ENCODE results near the gene DCTD.

The DCTD gene

DNA sequence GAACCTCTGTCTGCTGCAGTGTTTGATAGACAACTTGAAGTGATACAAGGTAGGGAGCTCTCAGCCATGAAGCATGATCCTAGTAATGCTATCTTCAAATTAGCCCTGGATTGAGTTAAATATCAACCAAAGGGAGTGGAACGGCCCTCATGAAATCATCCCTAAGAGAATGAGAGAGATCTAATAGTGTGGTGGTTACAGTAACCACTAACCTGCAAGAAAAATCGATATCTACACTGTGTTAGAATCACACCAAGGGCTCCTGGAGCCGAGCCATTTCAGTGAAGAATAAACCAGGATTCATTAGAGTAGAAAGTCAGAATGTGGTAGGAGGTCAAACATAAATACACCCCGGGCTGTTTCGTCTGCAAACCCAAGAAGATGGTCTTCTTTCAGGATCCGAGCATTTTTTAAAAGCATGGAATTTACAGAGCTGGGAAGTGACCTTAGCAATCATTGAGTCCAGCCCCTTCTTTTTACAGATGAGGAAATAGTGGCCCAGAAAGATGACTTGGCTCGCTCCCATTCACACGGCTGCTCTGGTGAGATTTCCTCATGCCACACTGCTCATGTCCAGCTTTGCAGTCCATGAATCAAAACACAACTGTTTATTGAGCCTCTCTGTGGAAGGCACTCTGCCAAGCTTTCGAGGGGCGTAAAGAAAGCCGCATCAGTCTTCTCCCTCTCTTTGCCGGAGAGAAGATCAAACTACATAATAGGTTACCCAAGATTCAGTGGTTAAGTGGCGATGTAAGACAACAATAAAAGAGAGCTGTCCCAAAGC is 5.5 kb upstream of the DCTD start:
- no peak overlapping the region for H3K9ac ChIP-seq (ENCODE audit: low read length)
- H3K4me3 ChIP-seq (ENCODE audit: low read length), result no peak overlapping the region
- H2AFZ ChIP-seq (ENCODE audit: low read length), result no peak overlapping the region
- TF ChIP-seq EZH2 (optimal IDR thresholded peaks at IDR 0.05; ENCODE audit: low read depth, low read length), result no peak
- no peak for TF ChIP-seq EZH2phosphoT487 (IDR thresholded peaks at IDR 0.05; ENCODE audit: low read length)
- TF ChIP-seq, protein P1, sequence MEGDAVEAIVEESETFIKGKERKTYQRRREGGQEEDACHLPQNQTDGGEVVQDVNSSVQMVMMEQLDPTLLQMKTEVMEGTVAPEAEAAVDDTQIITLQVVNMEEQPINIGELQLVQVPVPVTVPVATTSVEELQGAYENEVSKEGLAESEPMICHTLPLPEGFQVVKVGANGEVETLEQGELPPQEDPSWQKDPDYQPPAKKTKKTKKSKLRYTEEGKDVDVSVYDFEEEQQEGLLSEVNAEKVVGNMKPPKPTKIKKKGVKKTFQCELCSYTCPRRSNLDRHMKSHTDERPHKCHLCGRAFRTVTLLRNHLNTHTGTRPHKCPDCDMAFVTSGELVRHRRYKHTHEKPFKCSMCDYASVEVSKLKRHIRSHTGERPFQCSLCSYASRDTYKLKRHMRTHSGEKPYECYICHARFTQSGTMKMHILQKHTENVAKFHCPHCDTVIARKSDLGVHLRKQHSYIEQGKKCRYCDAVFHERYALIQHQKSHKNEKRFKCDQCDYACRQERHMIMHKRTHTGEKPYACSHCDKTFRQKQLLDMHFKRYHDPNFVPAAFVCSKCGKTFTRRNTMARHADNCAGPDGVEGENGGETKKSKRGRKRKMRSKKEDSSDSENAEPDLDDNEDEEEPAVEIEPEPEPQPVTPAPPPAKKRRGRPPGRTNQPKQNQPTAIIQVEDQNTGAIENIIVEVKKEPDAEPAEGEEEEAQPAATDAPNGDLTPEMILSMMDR (IDR thresholded peaks at IDR 0.05; ENCODE audit: low read length), result no peak
- H3K4me2 ChIP-seq (ENCODE audit: low read depth, low read length), result no peak overlapping the region
- H3F3A ChIP-seq (ENCODE audit: insufficient read depth, low read length), result peaks cover 16% of the 10 kb centered on the region
- H3K4me1 ChIP-seq (ENCODE audit: low read length), result peaks cover 22% of the 10 kb centered on the region
- H3K79me2 ChIP-seq (ENCODE audit: low read length), result no peaks in the 10 kb centered on the region
- no peak for DNase-seq
- no peaks in the 10 kb centered on the region for H3K9me2 ChIP-seq (replicated peaks; ENCODE audit: insufficient read depth, low read length)
- no peaks in the 10 kb centered on the region for H3K36me3 ChIP-seq (replicated peaks; ENCODE audit: insufficient read depth, low read length)
- H3K9me3 ChIP-seq (replicated peaks; ENCODE audit: insufficient read depth, low read length), result no peaks in the 10 kb centered on the region
- no peak overlapping the region for H3K27ac ChIP-seq (ENCODE audit: low read length)
- H4K20me1 ChIP-seq (ENCODE audit: insufficient read depth, low read length), result no peaks in the 10 kb centered on the region
- no peaks in the 10 kb centered on the region for H3K27me3 ChIP-seq (replicated peaks; ENCODE audit: insufficient read depth, low read length)

GRCh38 chr4:182921608-182922007 is 4.4 kb upstream of the DCTD start:
- Histone ChIP-seq H3K36me3 (replicated peaks; ENCODE audit: insufficient read depth, low read length) (no peaks in the 10 kb centered on the region), H3K4me2 (ENCODE audit: low read depth, low read length) (no peak overlapping the region), H3K9ac (ENCODE audit: low read length) (no peak overlapping the region), H3K9me3 (replicated peaks; ENCODE audit: insufficient read depth, low read length) (no peaks in the 10 kb centered on the region), H3K27me3 (replicated peaks; ENCODE audit: insufficient read depth, low read length) (no peaks in the 10 kb centered on the region), H3K27ac (ENCODE audit: low read length) (no peak overlapping the region), H3K4me3 (ENCODE audit: low read length) (no peak overlapping the region), H3K4me1 (ENCODE audit: low read length) (peaks cover 22% of the 10 kb centered on the region), H4K20me1 (ENCODE audit: insufficient read depth, low read length) (no peaks in the 10 kb centered on the region), H2AFZ (ENCODE audit: low read length) (no peak overlapping the region), H3F3A (ENCODE audit: insufficient read depth, low read length) (peaks cover 19% of the 10 kb centered on the region), H3K79me2 (ENCODE audit: low read length) (peaks cover 3% of the 10 kb centered on the region; the same call in 1 of the 2 replicates), H3K9me2 (replicated peaks; ENCODE audit: insufficient read depth, low read length) (no peaks in the 10 kb centered on the region)
- TF ChIP-seq EZH2phosphoT487 (IDR thresholded peaks at IDR 0.05; ENCODE audit: low read length) (no peak), EZH2 (optimal IDR thresholded peaks at IDR 0.05; ENCODE audit: low read depth, low read length) (no peak)
- TF ChIP-seq, protein P1 (IDR thresholded peaks at IDR 0.05; ENCODE audit: low read length), result no peak
- no peak for DNase-seq

DNA sequence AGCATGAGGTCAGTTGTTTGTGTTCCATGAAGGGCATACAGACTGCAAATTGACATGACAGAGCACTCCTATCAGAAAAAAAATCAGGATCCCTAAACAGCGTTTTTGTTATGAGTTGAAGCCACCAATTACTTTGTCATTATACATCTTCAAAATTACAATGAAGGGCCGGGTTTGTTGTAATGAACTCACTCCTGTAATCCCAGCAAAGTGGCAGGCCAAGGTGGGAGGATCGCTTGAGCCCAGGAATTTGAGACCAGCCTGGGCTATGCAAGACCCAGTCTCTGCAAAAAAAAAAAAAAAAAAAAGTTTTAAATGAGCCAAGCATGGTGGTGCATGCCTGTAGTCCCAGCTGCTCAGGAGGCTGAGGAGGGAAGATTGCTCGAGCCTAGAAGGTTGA is 3.5 kb upstream of the DCTD start:
- Histone ChIP-seq H3F3A (ENCODE audit: insufficient read depth, low read length) (peaks cover 20% of the 10 kb centered on the region), H3K79me2 (ENCODE audit: low read length) (peaks cover 12% of the 10 kb centered on the region), H3K4me3 (ENCODE audit: low read length) (no peak overlapping the region), H3K9me2 (replicated peaks; ENCODE audit: insufficient read depth, low read length) (no peaks in the 10 kb centered on the region), H3K9me3 (replicated peaks; ENCODE audit: insufficient read depth, low read length) (no peaks in the 10 kb centered on the region), H3K36me3 (replicated peaks; ENCODE audit: insufficient read depth, low read length) (no peaks in the 10 kb centered on the region), H3K4me1 (ENCODE audit: low read length) (peaks cover 28% of the 10 kb centered on the region), H3K27ac (ENCODE audit: low read length) (no peak overlapping the region), H4K20me1 (ENCODE audit: insufficient read depth, low read length) (no peaks in the 10 kb centered on the region), H2AFZ (ENCODE audit: low read length) (no peak overlapping the region), H3K4me2 (ENCODE audit: low read depth, low read length) (no peak overlapping the region), H3K9ac (ENCODE audit: low read length) (no peak overlapping the region), H3K27me3 (replicated peaks; ENCODE audit: insufficient read depth, low read length) (no peaks in the 10 kb centered on the region)
- no peak for TF ChIP-seq EZH2 (optimal IDR thresholded peaks at IDR 0.05; ENCODE audit: low read depth, low read length)
- TF ChIP-seq, protein P1 (IDR thresholded peaks at IDR 0.05; ENCODE audit: low read length), result no peak
- no peak for TF ChIP-seq EZH2phosphoT487 (IDR thresholded peaks at IDR 0.05; ENCODE audit: low read length)
- DNase-seq, result no peak

All from MM.1S (cell line).